Upper lobe of left lung (tissue), 4 donors: ENCODE results near the gene CDH15.

Source experiments
- CTCF ChIP-seq, 6 experiments: fragments of 450-650 bp in 4 of 6; fragments of 200-600 bp in 2 of 6; sonication (generic) in 2 of 6; IDR thresholded peaks; one replicate each; pipeline ENCODE4 v1.5.1; 2016 to 2019; ENCODE audit warnings: antibody characterized with exemption in 6 of 6
- POLR2A ChIP-seq, 4 donors: fragments of 450-650 bp; IDR thresholded peaks; one replicate each; pipeline ENCODE4 v1.5.1; 2016 to 2017; ENCODE audit warnings: antibody characterized with exemption in 4 of 4, mild to moderate bottlenecking in 2 of 4

DNA sequence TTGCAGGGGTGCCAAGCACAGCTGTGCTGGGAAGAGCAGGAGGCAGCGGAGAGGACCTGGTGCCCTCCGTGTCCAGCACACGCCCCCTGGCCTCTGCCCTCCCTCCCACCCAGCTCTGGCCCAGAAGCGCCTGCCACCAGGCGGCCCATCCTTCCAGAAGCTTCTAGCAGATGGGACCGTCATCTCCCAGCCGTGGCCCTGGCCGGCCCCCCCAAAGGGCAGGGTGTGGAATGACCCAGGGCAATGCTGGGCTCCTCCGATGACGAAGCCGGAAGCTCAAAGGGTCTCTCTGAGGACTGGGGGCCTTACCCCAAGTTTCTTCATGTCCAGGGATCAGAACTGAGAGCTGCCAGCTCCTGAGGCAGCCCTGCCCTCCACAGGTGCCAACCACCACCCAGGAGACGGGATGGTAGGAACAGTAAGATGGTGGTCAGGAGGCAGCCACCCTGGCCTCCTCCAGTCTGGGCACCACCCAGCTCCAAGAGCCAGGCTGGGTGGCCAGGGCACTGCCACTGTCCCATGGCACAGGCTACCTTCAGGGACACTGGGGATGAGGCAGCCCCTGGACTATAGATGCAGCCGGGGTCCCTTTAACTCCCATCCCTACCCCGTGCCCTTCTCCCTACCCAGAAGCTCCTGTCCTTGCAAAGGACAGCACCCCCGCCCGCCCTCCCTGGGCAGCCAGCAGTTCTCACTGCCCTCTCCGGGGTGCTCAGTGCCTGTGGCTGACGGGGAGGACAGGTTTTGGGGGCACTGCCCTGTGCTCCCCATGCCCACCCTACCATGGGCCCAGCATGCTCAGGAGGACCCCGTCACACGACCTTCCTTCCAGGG is 6.5 kb upstream of the CDH15 start:
- no peak for TF ChIP-seq POLR2A (IDR thresholded peaks at IDR 0.05)
- TF ChIP-seq CTCF (IDR thresholded peaks at IDR 0.05), result no peak
